Brain pericyte (primary cell): ENCODE data around the gene CACUL1.
"Not testable (repeated sequence)": the region's sequence is repeated elsewhere in the genome, so short reads cannot be mapped to it uniquely, and the experiment has no call there.

Experiments used
- DNase-seq: peaks from one replicate; pipeline ENCODE4 v3.0.0-alpha.2; 2012; ENCODE audit warnings: low read depth, low spot score

Gene CACUL1

GRCh38 chr10:118768041-118768919 is 13.5 kb upstream of the CACUL1 start:
- no peak for DNase-seq

- no peak for DNase-seq
Observed at GRCh38 chr10:118767297-118768040, 12.7 kb upstream of the CACUL1 start.

- no peak for DNase-seq
Observed at GRCh38 chr10:118764195-118764594, 9.4 kb upstream of the CACUL1 start.

- no peak for DNase-seq
Observed at GRCh38 chr10:118763202-118763988, 8.6 kb upstream of the CACUL1 start.

GRCh38 chr10:118760265-118760664 is 5.5 kb upstream of the CACUL1 start:
- no peak for DNase-seq

GRCh38 chr10:118758449-118758848 is 3.7 kb upstream of the CACUL1 start:
- no peak for DNase-seq

- no peak for DNase-seq
Observed at GRCh38 chr10:118754229-118754555, 578 bp downstream of the CACUL1 start.

GRCh38 chr10:118753331-118754228 is 1.2 kb downstream of the CACUL1 start:
- DNase-seq: no peak

GRCh38 chr10:118752409-118752808 is 2.4 kb downstream of the CACUL1 start:
- DNase-seq: no peak

GRCh38 chr10:118751265-118751664 is 3.5 kb downstream of the CACUL1 start:
- DNase-seq: no peak

GRCh38 chr10:118748041-118748440 is 6.7 kb downstream of the CACUL1 start:
- no peak for DNase-seq

GRCh38 chr10:118746246-118746645 is 8.5 kb downstream of the CACUL1 start:
- no peak for DNase-seq

GRCh38 chr10:118745056-118745455 is 9.7 kb downstream of the CACUL1 start:
- DNase-seq: no peak

GRCh38 chr10:118744346-118744918 is 10.3 kb downstream of the CACUL1 start:
- not testable (repeated sequence) for DNase-seq

- DNase-seq: no peak
Observed at GRCh38 chr10:118742782-118743181, 12.0 kb downstream of the CACUL1 start.

- no peak for DNase-seq
Observed at GRCh38 chr10:118742032-118742431, 12.7 kb downstream of the CACUL1 start.

GRCh38 chr10:118738406-118738805 is 16.4 kb downstream of the CACUL1 start:
- DNase-seq: no peak

GRCh38 chr10:118737603-118738302 is 17.0 kb downstream of the CACUL1 start:
- DNase-seq: no peak

- no peak for DNase-seq
Observed at GRCh38 chr10:118735294-118735693, 19.5 kb downstream of the CACUL1 start.

GRCh38 chr10:118734475-118734874 is 20.3 kb downstream of the CACUL1 start:
- DNase-seq: no peak
